HG02610 (cell line): Measurements from ENCODE around the gene TIPRL.

Experiments
- ATAC-seq: cut with Tn5 transposase; IDR thresholded peaks from one replicate; pipeline ENCODE4 v1.9.1; 2021; ENCODE audit warnings: mild to moderate bottlenecking, moderate library complexity; ENCODE audit not compliant: unreplicated experiment

Gene TIPRL

GRCh38 chr1:168243636-168244212 is 65.0 kb downstream of the TIPRL start:
- no peak for ATAC-seq

GRCh38 chr1:168245042-168245441 is 66.3 kb downstream of the TIPRL start:
- ATAC-seq, result no peak

DNA sequence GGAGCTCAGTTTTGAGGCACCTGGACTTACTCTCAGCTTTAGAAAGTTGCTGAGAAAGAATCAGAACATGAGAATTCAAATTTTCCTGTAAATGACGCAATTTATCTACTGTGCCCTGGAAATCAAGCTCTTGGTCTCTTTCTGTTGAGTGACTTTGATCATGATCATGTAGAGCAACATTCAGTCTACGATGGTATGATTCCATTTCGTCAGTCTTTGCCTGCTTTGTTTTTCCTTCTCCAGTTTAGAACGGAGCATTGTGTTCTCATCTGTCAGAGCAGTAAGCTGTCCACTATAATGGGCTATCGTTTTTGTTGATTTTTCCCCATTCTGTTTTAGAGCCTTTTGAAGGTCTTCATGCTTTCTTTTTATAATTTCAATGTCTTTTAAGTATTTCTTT is 67.7 kb downstream of the TIPRL start:
- no peak for ATAC-seq
